Endometrium (tissue), 2 donors: ENCODE measurements around the gene MUC3A.
"Not testable (repeated sequence)": the region's sequence is repeated elsewhere in the genome, so short reads cannot be mapped to it uniquely, and the experiment has no call there.

Experiments
- FAIRE-seq: peaks from 2 replicates; lab custom pipeline; 2012; peaks lifted over from hg19 to GRCh38; lab: Jason Lieb, UNC
- donor health status: control.
- donor health status: control.

MUC3A gene

GRCh38 chr7:100949227-100949932, at the start of gene MUC3A:
Gene MUC3A, plus strand, starts transcription at chr7:100949534. Its CDS starts 91 bp downstream, at chr7:100949625.
- FAIRE-seq, result no peak

GRCh38 chr7:100900978-100901377, 48.4 kb upstream of the MUC3A start:
- no peak for FAIRE-seq

- no peak for FAIRE-seq
Measured at GRCh38 chr7:100901921-100902332, 47.4 kb upstream of the MUC3A start.

GRCh38 chr7:100902638-100903037, 46.7 kb upstream of the MUC3A start:
- no peak for FAIRE-seq

- no peak for FAIRE-seq
Measured at GRCh38 chr7:100908512-100908911, 40.8 kb upstream of the MUC3A start.

- FAIRE-seq, result not testable (repeated sequence)
Measured at GRCh38 chr7:100910443-100910842, 38.9 kb upstream of the MUC3A start.

GRCh38 chr7:100911484-100911883, 37.9 kb upstream of the MUC3A start:
- no peak for FAIRE-seq

- FAIRE-seq, result no peak
Measured at GRCh38 chr7:100914208-100914878, 35.0 kb upstream of the MUC3A start.

GRCh38 chr7:100914879-100915447, 34.4 kb upstream of the MUC3A start:
- FAIRE-seq, result no peak

- not testable (repeated sequence) for FAIRE-seq
Measured at GRCh38 chr7:100919335-100919734, 30.0 kb upstream of the MUC3A start.

GRCh38 chr7:100919779-100920437, 29.4 kb upstream of the MUC3A start:
- FAIRE-seq, result not testable (repeated sequence)

- no peak for FAIRE-seq
Measured at GRCh38 chr7:100921039-100921438, 28.3 kb upstream of the MUC3A start.

- not testable (repeated sequence) for FAIRE-seq
Measured at GRCh38 chr7:100923616-100924015, 25.7 kb upstream of the MUC3A start.

- FAIRE-seq, result no peak
Measured at GRCh38 chr7:100929808-100930174, 19.5 kb upstream of the MUC3A start.

GRCh38 chr7:100933734-100934133, 15.6 kb upstream of the MUC3A start:
- FAIRE-seq, result no peak

- not testable (repeated sequence) for FAIRE-seq
Measured at GRCh38 chr7:100935381-100935780, 14.0 kb upstream of the MUC3A start.

- FAIRE-seq, result not testable (repeated sequence)
Measured at GRCh38 chr7:100936167-100936566, 13.2 kb upstream of the MUC3A start.

- no peak for FAIRE-seq
Measured at GRCh38 chr7:100942045-100942774, 7.1 kb upstream of the MUC3A start.

GRCh38 chr7:100943693-100944092, 5.6 kb upstream of the MUC3A start:
- no peak for FAIRE-seq

GRCh38 chr7:100944138-100944537, 5.2 kb upstream of the MUC3A start:
- FAIRE-seq, result no peak

GRCh38 chr7:100946111-100946510, 3.2 kb upstream of the MUC3A start:
- FAIRE-seq, result no peak

GRCh38 chr7:100946766-100947365, 2.5 kb upstream of the MUC3A start:
- no peak for FAIRE-seq
